Measurements from ENCODE around the gene CLDN1. TPM values are rescaled to one million over a fixed set of nuclear protein-coding genes. Genes with fewer than 3 reads are reported as not detected.

The CLDN1 gene
- total and polyA plus RNA-seq, 2 of the 4 experiments (the other 2 are of a cell fraction): 4.7 to 7.3 TPM

DNA sequence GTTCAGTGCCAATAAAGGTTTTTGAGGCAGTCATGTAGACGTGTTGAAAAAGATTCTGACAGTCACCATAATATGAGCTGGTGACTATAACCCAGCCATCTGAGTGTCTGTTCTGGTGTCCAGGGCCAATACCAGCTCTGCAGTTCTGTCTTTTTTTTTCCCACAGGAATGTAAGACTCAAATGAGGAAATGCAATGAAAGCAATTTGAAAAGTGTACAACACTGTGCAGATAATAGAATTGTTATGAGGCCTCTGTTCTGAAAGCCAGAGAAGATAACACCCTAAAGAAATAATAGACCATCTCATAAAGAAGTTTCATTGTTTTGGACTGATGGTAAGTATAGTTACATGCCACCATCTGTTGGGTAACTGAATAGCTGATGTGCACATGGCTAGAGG, 57.1 kb downstream of the CLDN1 start:
- H3K9me1 ChIP-seq (ENCODE audit: insufficient read depth, low read length): no peaks in the 10 kb centered on the region; the same call in 1 of the 2 replicates
- in situ Hi-C loops (cut with MboI; ENCODE audit: low sequenced_read_pairs) (no loop called here), dilution Hi-C loops (cut with HindIII; ENCODE audit: low sequenced_read_pairs, unreplicated experiment) (no loop called here), intact Hi-C loops (cut with micrococcal nuclease) (no loop called here)
- H3K4ac ChIP-seq (ENCODE audit: low read depth, low read length): no peak overlapping the region
- no peak overlapping the region for H3K14ac ChIP-seq (replicated peaks; ENCODE audit: low read depth, low read length)
- H2AK5ac ChIP-seq (ENCODE audit: low read depth, low read length): no peak overlapping the region
- no peak overlapping the region; the same call in 1 of the 2 replicates for H3K23ac ChIP-seq (ENCODE audit: low read depth, low read length)
- peak overlapping the region; percentile 79 for H2BK20ac ChIP-seq (ENCODE audit: low read depth, low read length)
- no peak overlapping the region for H2BK15ac ChIP-seq (ENCODE audit: low read depth, low read length)
- no peaks in the 10 kb centered on the region for H3K27me3 ChIP-seq (ENCODE audit: control insufficient read depth, insufficient read depth, low read length)
- H3K56ac ChIP-seq (ENCODE audit: extremely low read depth, insufficient read depth, low read length): no peak overlapping the region
- no peak overlapping the region for H3K9ac ChIP-seq (ENCODE audit: low read depth, low read length)
- H3K4me2 ChIP-seq (ENCODE audit: low read depth, low read length): no peak overlapping the region
- POLR2A ChIA-PET (ENCODE audit: unreplicated experiment): no interaction called here
- CTCF ChIA-PET: interaction anchor here (0.8 to 1.0 kb wide), 2 partner anchors 9 to 15 kb away, joined by 3 to 4 read pairs; no protein-coding TSS in a partner anchor
- H3K36me3 ChIP-seq (ENCODE audit: control insufficient read depth, insufficient read depth, low read length): no peaks in the 10 kb centered on the region
- DNase-seq (no peak), ATAC-seq (ENCODE audit: low read depth) (no peak)
- H3K9me3 ChIP-seq (ENCODE audit: control insufficient read depth, insufficient read depth, low read length): no peaks in the 10 kb centered on the region; the same call in 1 of the 2 replicates
- WGBS, 2 experiments (ENCODE audit: extremely low coverage in 2 of 2, insufficient read length in 1 of 2): 100% methylated on average over 1 of the region's 1 CpG; no CpG with 5 or more reads in 1 of the 2 experiments
- BruUV-seq (replicated peaks): no TSS peak
- TF ChIP-seq RCOR1 (IDR thresholded peaks at IDR 0.05; ENCODE audit: insufficient replicate concordance, low read length): no peak
- no peak for TF ChIP-seq RFX5 (IDR thresholded peaks at IDR 0.05; ENCODE audit: low read depth, low read length)
- TF ChIP-seq, protein P1, sequence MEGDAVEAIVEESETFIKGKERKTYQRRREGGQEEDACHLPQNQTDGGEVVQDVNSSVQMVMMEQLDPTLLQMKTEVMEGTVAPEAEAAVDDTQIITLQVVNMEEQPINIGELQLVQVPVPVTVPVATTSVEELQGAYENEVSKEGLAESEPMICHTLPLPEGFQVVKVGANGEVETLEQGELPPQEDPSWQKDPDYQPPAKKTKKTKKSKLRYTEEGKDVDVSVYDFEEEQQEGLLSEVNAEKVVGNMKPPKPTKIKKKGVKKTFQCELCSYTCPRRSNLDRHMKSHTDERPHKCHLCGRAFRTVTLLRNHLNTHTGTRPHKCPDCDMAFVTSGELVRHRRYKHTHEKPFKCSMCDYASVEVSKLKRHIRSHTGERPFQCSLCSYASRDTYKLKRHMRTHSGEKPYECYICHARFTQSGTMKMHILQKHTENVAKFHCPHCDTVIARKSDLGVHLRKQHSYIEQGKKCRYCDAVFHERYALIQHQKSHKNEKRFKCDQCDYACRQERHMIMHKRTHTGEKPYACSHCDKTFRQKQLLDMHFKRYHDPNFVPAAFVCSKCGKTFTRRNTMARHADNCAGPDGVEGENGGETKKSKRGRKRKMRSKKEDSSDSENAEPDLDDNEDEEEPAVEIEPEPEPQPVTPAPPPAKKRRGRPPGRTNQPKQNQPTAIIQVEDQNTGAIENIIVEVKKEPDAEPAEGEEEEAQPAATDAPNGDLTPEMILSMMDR (conservative IDR thresholded peaks at IDR 0.05; ENCODE audit: low read depth, low read length): no peak
- no peak for TF ChIP-seq CEBPB (IDR thresholded peaks at IDR 0.05; ENCODE audit: low read depth, low read length)
- H2BK120ac ChIP-seq (ENCODE audit: low read depth, low read length): peak overlapping the region; percentile 31; the same call in 1 of the 2 replicates
- H3K4me1 ChIP-seq (ENCODE audit: control insufficient read depth, insufficient read depth, low read length): peaks cover 3% of the 10 kb centered on the region
- no peak overlapping the region; the same call in 1 of the 2 replicates for H4K5ac ChIP-seq (ENCODE audit: low read depth, low read length)
- H4K20me1 ChIP-seq (ENCODE audit: insufficient read depth, low read length): no peaks in the 10 kb centered on the region
- no peak overlapping the region for H3K27ac ChIP-seq (ENCODE audit: insufficient read depth, low read length)
- H4K91ac ChIP-seq (ENCODE audit: insufficient read depth, low read depth, low read length): no peak overlapping the region
- H3K18ac ChIP-seq (ENCODE audit: low read depth, low read length): no peak overlapping the region
- no peak overlapping the region for H2AK9ac ChIP-seq (replicated peaks; ENCODE audit: low read depth, low read length, poor library complexity)
- H3K79me1 ChIP-seq (ENCODE audit: low read depth in 1 of 2, low read length in 2 of 2): no peaks in the 10 kb centered on the region
- no peak overlapping the region for H4K8ac ChIP-seq (ENCODE audit: low read depth in 2 of 2, low read length in 2 of 2)
- peak overlapping the region; percentile 42 for H2BK5ac ChIP-seq (ENCODE audit: low read depth, low read length, poor library complexity, severe bottlenecking)
- H3K4me3 ChIP-seq (ENCODE audit: insufficient read depth, low read depth, low read length): no peak overlapping the region
- no peak overlapping the region for H2AFZ ChIP-seq (replicated peaks; ENCODE audit: low read length, poor library complexity)

All from IMR-90 (cell line).